Bladder microvascular endothelial cell (primary cell): ENCODE data around the gene BDH1. TPM values are rescaled to one million over a fixed set of nuclear protein-coding genes. Genes with fewer than 3 reads are reported as not detected.

Experiments
- total RNA-seq: library from RNA; depleted of rRNA; stranded (reverse); fragments of >200 nt; gene quantifications from 2 replicates; pipeline ENCODE4 v1.2.3, GENCODE V29; 2014

Gene BDH1, protein sequence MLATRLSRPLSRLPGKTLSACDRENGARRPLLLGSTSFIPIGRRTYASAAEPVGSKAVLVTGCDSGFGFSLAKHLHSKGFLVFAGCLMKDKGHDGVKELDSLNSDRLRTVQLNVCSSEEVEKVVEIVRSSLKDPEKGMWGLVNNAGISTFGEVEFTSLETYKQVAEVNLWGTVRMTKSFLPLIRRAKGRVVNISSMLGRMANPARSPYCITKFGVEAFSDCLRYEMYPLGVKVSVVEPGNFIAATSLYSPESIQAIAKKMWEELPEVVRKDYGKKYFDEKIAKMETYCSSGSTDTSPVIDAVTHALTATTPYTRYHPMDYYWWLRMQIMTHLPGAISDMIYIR
- total RNA-seq: 2.6 and 3.8 TPM in 2 replicates

DNA sequence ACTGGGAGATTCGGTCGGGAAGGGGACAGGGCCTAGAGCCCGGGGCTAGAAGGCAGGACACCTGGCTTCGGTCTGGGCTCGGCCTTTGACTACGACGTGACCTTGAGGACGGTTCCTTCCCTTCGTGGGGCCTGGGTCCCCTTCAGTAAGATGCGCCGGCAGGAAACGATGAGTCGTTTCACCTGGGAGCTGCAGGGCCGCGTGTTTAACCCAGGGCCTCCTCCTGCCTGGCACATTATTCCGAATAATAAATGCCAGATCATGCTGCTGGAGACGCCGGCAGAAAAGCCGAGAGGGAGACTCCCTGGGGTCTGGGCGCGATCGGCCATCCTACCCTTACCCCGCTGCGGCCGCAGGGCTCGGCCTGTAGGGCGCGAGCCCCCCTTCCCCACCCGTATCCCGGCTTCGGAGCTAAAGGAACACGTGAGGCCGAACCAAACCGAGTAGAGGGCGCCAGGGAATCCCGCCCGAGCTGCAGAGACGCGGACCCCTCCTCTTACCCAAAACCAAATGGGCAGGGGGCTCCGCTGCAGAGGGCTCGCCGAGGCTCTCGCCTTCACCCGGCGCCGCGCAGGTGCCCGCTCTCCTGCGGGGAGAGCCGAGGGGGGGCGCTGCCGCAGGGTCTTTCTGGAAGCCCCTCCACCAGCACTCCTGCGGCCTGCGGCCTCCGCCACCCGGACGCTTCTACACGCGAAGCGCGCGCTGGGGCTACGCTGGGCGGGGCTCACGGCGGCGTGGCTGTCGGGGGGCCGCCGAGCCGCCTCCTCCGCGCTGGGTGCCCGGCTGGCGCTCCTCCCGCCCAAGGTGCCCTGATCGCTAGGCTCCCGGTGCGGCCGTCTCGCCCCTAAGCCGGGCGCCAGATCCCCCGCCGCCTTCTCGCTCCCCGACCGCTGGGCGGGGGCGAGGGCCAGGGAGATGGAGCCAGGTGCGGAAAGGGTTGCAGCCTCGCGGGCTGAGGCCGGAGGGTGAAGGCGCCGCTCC is at the start of gene BDH1:
TSS of gene BDH1 (minus strand) at position 688 of the 981 bp plus-strand sequence. CDS start 9,525 bp downstream, outside the sequence.

Other genes with a start within 250 kb of the BDH1 start
- gene RUBCN, start 180.9 kb upstream of the BDH1 start, total RNA-seq: 10.1 and 10.7 TPM in 2 replicates
- 27.0 and 53.4 TPM in 2 replicates for gene FYTTD1, start 193.9 kb upstream of the BDH1 start, total RNA-seq
- 61.0 and 90.9 TPM in 2 replicates for gene LRCH3, start 235.3 kb upstream of the BDH1 start, total RNA-seq